Mononuclear cell (primary cell): ENCODE measurements around the gene ANTXR1. TPM values are rescaled to one million over a fixed set of nuclear protein-coding genes. Genes with fewer than 3 reads are reported as not detected.

Experiments
- H3K27me3 ChIP-seq: 2 replicates; pipeline ENCODE4 v1.6.0; 2011; ENCODE audit warnings: low read length, control low read depth; ENCODE audit not compliant: insufficient read depth
- H3K4me1 ChIP-seq: 2 replicates; pipeline ENCODE4 v1.5.1; 2011; ENCODE audit warnings: mild to moderate bottlenecking, low read length, control low read depth; ENCODE audit not compliant: insufficient read depth
- H3K4me3 ChIP-seq: 2 replicates; pipeline ENCODE4 v1.5.1; 2011; ENCODE audit warnings: mild to moderate bottlenecking, low read length, moderate library complexity
- H3K9me3 ChIP-seq: 2 replicates; pipeline ENCODE4 v1.5.1; 2011; ENCODE audit warnings: low read depth, mild to moderate bottlenecking, control low read depth, low read length
- total RNA-seq: library from RNA; depleted of rRNA; stranded (reverse); fragments of >200 nt; gene quantifications from one replicate; pipeline ENCODE4 v1.2.3, GENCODE V29; 2012

Gene ANTXR1
- total RNA-seq, 1 donor = under 0.01 TPM

- Histone ChIP-seq H3K9me3 (no peaks in the 10 kb centered on the region), H3K4me3 (no peak overlapping the region), H3K4me1 (no peaks in the 10 kb centered on the region), H3K27me3 (no peaks in the 10 kb centered on the region)
These were observed 283.4 kb downstream of the ANTXR1 start for GRCh38 chr2:69296421-69296820.

- H3K4me3 ChIP-seq = no peak overlapping the region
- no peaks in the 10 kb centered on the region for H3K9me3 ChIP-seq
- no peaks in the 10 kb centered on the region for H3K27me3 ChIP-seq
These were observed 284.2 kb downstream of the ANTXR1 start for GRCh38 chr2:69297216-69297615.

GRCh38 chr2:69298261-69298660, 285.3 kb downstream of the ANTXR1 start:
- Histone ChIP-seq H3K4me3 (no peak overlapping the region), H3K4me1 (no peaks in the 10 kb centered on the region), H3K9me3 (no peaks in the 10 kb centered on the region), H3K27me3 (no peaks in the 10 kb centered on the region)

More at GRCh38 chr2:69297216-69297615, 284.2 kb downstream of the ANTXR1 start:
- H3K4me1 ChIP-seq = no peaks in the 10 kb centered on the region

- Histone ChIP-seq H3K27me3 (peaks cover under 1% of the 10 kb centered on the region), H3K4me3 (no peak overlapping the region), H3K4me1 (no peaks in the 10 kb centered on the region), H3K9me3 (no peaks in the 10 kb centered on the region)
These were observed 285.9 kb downstream of the ANTXR1 start for GRCh38 chr2:69298862-69299261.

Other genes with a start within 250 kb of the ANTXR1 start
- not detected for gene BMP10, start 141.8 kb upstream of the ANTXR1 start, total RNA-seq
- gene GKN2, start 60.3 kb upstream of the ANTXR1 start, total RNA-seq = not detected
- gene GKN1, start 38.5 kb upstream of the ANTXR1 start, total RNA-seq = 0.31 TPM